GM21529 (cell line): Measurements from ENCODE around the gene OR52B2.
A peak's percentile ranks its signal among the peaks of the same experiment; 100 is the strongest.

Experiments used
- ATAC-seq: cut with Tn5 transposase; IDR thresholded peaks from one replicate; pipeline ENCODE4 v1.9.1; 2021; ENCODE audit not compliant: unreplicated experiment

Gene OR52B2

DNA sequence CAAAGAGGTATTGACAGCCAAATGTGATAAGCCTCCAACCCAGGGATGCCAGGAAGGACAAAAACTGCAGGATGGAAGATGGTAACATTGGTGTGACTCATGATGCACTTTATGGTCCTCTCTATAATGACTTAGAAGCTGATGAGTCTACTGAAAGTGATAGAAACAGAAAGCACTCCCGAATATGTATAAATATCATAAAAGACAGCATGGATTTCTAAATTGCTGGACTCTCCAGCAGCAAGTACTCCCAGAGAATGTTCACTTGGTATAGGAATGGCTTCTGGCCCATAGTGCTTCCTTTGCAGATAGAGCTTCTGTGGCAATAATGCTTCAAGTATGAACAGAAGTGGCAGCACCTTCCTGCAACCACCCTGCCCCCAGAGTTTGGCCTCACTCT is at the start of gene OR52B2:
TSS of gene OR52B2 (minus strand) at position 101 of the 400 bp plus-strand sequence. CDS start at position 101, 0 bp downstream.
- no peak for ATAC-seq

DNA sequence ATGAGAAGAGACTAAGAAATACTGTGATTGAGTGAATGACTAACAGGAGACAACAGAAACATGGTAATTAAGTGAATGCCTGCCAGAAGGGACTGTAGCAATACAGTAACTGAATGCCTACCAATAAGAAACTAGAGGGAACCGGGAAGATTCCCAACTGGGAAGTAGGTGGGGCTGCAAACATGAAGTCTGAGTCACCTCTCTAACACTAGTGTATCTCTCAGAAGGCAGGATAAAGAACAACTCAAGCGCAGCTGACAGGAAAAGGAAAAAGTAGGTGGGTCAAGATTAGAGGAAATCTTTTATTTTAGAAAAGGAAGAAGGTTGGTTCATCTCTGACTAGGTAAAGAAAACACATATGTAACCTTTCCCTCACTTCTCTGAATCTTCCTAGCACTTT is 49.2 kb upstream of the OR52B2 start:
- ATAC-seq, result no peak

DNA sequence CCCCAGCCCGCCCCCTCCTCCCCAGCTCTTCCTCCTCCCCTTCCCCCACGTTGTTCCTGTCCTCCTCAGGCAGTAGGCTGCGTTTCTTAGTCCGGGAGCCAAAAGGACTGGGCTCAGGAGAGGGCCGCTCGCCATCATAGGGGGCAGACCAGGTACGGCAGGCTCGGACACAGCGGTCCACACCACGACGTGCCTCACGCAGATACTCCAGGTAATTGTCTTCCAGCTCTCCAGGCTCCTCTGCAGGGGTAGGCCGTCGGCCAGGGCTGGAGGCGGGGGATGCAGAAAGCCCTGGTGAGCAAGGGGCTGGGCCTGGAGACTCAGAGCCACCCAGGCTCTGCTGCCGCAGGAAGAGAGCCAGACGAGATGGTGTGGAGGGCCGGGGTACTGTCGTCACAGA is 47.6 kb upstream of the OR52B2 start:
- ATAC-seq, result no peak

DNA sequence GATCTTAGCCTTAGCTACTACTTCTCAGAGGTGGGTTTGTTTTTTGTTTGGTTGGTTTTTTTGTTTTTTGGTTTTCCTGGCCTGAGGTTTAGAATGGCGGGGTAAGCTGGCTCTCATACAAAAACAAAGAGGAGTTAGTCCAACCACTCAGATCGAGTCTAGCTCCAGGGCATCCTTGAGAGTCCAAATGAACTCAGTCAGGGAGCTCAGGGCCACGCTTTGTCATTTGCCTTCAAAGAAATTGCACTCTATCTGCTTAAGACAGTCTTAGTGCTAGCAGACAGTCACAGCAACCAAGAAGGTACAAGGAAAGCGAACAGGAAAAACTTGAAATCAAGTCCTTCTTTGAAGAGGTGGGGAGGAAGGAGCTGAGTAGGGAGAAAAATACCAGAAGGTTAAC is 46.4 kb upstream of the OR52B2 start:
- ATAC-seq, result no peak

DNA sequence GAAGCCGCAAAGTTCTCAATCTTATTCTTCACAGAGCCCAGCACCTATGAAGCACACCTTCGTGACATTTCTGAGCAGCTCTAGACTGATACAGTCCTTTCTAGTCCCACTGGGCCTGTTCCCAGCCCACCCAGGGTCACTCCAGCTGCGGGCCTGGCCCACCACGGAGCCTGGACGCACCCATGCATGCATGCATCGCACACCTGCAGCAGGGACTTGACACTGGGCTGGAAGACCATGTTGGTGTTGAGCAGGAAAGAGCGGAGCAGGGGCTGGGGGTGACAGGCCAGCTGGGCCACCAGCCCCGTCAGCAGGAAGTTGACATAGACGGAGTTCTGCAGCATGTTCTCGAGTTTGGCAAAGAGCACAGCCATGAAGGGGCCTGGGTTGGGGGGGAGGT is 44.4 kb upstream of the OR52B2 start:
- no peak for ATAC-seq

DNA sequence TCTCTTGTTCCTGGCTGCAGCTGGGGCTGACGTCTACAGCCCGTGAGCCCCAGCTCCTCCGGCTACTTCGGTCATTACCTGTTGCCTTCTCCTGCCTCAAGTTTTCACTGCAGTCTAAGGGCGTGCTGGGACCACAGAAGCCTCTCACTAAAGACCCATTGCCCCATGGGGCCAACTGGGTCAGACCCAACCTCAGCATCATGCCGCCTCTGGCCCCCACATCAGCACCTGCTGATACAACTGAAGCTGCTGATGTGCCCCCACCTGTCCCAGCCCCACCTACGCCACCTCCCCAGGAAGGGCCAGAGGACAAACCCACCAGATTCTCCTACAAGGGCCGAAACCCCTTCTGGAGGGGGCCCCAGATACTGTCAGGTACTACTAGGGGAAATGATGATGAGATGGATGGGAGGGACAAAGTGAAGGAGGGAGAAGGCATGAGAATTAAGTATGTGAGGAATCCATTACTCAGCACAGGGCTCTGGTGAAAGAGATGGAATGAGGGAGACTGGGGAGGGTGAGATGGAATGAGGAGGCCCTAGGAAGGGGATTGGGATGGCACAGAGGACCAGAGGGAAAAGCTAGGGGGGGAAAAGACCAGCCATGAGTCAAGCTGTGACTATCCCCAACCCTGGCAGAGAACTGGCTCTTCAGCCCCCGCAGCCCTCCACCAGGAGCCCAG is 40.3 kb upstream of the OR52B2 start:
- ATAC-seq, result no peak

DNA sequence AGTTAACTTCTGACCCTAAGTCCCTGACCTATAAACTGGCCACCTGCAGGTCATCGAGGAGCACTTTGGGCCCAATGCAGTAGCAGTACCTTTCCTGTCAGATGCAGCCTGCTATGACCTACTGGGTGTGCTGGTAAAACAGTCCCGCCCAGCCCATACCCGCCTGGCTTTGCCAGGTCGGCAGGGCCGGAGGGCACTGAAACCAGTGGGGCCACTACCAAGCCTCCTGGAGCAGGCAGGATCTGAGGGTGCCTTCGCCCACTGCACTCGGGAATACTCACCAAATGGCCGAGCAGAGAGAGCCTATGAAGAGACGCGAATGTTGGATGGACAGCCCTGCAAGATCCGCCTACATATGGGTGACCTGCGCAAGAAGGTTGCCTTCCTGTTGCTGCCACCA is 39.7 kb upstream of the OR52B2 start:
- no peak for ATAC-seq

DNA sequence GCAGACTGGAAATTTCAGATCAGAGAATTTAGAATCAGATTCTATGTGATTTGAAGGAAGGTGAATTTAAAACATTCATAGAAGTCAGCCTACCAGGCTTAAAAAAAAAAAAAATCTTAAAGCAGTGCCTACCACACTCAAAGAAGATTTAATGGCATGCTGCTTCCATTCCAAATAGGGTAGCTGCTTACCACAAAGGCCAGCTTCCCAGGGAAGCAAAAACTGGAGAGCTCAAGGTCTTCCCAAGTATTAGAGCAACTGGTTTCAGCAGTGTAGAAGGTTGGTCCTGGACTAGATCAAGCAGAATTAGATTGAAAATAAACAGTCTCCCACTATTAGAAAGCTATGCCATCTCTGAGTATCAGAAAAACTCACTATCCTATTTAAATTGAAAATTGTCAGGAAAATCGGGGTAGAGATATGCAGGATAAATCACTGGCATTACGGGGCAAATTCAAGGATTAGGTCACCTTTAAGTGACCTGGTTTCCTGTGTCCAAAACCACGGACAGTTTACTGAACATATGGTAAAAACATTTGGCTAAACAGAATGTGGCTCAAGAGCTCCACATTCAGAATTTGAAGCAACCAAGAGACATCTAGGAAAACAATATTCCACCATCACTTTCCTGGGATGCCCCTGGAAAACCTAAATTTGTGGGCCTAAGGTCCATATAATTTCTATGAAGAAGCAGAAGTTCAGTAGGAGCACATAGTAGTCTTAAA is 36.5 kb upstream of the OR52B2 start:
- no peak for ATAC-seq

DNA sequence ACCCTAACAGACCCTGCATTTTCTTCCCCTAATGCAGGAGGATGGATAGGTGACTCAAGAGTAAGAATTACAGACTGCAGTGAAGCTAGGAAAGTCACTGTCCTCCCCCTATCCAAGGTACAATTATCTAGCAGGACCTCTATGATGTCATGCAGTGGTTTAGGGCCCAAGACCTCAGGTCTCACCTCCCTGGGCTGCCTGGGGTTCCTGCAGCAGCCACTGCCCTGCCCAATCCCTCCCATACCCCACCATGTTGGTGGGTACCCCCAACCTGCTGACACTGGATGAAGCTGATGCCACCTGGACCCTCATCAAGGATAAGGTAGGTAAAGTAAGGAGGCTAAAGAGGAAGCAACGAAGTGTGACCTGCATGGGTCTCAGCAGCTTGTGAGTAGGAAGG is 35.2 kb upstream of the OR52B2 start, which contains the start of gene C11orf42:
TSS of gene C11orf42 (plus strand) at position 192 of the 400 bp plus-strand sequence. CDS start at position 251, 59 bp downstream.
- no peak for ATAC-seq

DNA sequence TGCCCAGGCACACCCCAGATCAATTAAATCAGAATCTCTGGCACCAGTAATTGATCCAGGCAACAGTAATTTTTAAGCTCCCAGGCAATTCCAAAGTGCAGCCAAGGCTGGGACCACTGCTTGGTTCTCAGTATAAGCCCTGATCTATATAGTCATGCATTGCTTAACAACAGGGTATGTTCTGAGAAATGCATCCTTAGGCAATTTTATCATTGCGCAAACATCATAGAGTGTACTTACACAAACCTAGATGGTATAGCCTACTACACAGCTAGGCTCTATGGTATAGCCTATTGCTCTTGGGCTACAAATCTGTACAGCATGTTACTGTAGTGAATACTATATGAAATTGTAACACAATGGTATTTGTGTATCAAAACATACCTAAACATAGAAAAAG is 34.6 kb upstream of the OR52B2 start:
- no peak for ATAC-seq

DNA sequence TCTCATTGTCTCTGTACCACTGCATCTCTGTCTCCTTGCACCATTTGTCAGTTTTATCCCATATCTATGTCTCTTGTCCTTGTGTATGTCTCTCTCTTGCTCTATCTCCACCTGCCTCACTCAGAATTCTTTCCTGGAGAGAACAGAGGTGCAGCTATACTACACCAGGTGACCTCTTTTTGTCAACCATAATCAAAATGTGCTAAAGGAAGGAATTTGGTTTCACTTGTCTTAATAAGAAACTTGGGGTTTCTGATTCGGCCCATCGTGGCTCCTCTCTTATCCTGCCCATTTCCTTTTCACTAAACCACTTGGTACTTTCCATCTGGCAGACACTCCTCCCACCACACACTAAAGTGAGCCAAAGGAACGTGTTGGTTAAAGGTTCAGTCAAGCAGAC is 33.2 kb upstream of the OR52B2 start:
- ATAC-seq, result peak; percentile 78

DNA sequence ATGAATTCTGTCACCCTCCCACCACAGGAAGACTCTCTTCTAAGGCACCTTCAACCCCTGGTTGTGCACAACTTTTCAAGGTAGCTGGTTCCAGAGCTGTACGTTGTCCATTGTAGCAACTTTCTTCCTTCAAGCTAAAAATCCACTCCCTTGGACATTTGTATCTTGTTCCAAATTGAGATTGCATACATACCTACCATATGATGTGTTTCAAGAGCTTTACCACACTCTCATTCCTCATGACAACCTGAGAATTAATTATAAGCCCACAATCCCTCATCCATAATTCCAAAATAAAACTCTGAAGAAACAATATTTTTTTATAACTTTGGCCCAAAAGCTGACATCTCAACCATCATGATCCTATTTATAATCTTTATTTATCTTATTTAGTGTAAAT is 31.9 kb upstream of the OR52B2 start:
- ATAC-seq, result no peak

DNA sequence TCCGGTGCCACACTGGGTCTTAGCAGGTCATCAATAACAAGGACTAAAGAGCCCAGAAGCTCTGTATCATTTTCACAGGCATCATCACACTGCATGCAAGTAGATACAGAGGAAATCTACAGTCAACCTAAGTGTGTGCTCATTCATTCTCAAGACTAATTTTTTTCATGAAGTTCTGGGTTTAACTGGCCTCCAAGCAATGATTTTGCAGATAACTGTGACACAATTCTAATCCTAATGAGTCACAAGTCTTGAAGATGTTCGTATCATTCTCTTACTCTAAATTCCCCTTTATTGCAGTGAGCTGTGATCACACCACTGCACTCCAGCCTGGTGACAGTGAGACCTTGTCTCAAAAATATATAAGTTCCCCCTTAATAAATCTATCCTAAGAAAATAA is 31.4 kb upstream of the OR52B2 start:
- no peak for ATAC-seq

DNA sequence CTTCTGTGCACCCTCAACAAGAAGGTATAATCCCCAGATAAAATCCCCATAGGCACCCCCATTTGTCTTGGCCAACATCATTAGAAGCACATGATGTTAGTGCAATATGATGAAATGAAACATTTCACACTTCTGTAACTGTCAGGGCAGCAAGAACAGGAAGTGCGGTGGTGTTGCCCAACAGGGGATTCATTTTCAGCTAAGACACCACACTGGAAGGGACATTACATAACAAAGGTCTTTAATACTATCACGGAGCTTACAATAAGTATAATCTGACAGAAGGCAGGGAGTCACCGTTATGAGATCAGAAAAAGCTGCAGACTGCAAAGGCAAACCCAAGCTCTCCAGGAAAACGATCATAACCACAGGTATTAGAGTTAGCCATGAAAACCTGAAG is 30.8 kb upstream of the OR52B2 start:
- ATAC-seq, result no peak

DNA sequence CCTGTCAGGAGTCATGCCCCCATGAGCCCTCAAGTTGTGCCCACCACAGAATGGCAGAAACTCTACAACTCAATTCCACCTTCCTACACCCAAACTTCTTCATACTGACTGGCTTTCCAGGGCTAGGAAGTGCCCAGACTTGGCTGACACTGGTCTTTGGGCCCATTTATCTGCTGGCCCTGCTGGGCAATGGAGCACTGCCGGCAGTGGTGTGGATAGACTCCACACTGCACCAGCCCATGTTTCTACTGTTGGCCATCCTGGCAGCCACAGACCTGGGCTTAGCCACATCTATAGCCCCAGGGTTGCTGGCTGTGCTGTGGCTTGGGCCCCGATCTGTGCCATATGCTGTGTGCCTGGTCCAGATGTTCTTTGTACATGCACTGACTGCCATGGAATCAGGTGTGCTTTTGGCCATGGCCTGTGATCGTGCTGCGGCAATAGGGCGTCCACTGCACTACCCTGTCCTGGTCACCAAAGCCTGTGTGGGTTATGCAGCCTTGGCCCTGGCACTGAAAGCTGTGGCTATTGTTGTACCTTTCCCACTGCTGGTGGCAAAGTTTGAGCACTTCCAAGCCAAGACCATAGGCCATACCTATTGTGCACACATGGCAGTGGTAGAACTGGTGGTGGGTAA is 29.2 kb upstream of the OR52B2 start, which contains the start of gene OR52W1:
TSS of gene OR52W1 (plus strand) at position 51 of the 637 bp plus-strand sequence. CDS start at position 51, 0 bp downstream.
- no peak for ATAC-seq

DNA sequence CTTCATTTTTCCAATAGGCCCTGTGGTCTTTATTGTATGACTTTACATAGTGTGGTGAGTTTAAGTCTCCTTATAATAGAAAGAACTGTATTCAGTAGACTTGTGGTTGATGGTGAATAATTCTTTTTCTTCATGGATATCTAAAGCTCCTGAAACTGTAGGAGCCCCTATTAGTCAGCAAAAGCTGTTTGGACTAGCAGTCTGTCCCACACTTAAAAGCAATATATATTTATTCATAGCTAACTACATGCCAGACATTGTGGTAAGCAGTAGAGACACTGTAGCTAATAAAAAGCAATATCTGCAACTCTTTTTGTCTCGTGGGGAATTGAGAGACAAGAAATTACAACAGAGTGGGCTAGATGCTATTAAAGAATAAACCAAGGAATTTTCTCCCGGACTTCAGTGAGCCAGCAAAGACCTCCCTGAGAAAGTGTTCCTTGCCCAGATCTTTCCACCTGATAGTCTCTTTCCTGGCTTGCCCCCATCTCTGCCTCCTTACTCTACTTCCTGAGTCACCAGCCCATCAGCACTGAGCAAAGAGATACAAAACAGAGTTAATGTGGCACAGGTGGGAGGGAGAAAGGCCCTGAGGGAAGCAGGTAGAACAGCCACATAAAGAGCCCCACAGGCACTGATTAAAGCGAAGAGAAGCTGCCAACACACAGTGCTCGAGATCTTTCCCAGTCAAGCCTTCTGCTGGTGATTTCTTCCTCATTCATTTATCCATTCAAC is 27.5 kb upstream of the OR52B2 start:
- ATAC-seq, result no peak

DNA sequence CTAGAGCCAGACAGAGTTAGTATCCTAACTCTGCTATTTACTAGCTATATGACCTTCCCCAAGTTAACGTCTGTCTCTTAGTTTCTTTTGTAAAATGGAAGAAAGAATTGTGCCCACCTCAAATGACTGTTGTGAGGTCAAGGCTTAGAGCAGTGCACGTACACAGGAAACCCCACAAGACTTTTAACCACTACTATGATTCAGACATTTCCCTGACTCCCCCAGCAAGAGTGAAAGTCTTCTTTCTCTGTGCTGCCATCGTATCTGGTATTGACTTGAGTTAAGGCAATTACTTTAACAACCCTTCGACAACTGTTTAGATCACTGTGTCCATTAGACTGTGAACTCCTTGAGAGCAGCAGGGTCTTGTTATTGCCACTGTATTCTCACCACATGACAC is 26.3 kb upstream of the OR52B2 start:
- no peak for ATAC-seq

DNA sequence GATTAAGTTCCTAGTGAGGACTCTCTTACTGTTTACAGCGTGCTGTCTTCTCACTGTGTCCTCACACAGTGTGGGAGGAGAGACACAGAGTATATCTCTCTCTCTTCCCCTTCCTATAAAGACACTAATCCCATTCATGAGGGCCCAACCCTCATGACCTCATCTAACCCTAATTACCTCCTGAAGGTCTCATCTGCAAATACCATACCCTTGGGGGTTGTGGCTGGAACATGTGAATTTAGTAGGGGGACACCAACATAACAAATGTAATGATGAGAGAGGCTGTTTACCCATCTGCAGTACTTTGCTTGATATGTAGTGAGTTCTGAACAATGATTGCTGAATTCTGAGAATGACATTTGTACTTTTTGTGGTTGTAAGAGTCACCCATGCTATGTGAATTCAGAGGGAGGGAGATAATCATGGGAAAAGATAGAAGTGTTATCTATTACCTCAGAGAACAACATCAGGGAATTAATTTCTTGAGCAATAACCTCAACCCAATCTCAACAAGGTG is 24.0 kb upstream of the OR52B2 start:
- no peak for ATAC-seq

DNA sequence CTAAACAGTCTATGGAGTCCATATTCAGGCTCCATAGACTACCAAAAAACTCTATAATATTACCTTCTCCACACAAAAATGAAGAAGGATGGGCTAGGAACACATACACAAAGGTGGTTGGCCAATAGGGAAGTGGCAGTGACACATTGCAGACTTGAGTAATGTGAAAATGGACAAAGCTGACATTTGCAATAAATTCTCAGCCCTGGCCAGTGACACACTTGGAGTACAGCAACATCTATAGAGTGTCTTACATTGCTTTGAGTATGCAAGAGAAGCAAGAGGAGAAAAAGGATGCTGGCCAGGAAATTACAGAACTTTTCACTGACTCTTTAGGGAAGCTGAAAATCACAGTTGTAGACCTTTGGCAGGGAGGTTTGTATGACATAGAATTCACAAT is 21.6 kb upstream of the OR52B2 start:
- ATAC-seq, result no peak

DNA sequence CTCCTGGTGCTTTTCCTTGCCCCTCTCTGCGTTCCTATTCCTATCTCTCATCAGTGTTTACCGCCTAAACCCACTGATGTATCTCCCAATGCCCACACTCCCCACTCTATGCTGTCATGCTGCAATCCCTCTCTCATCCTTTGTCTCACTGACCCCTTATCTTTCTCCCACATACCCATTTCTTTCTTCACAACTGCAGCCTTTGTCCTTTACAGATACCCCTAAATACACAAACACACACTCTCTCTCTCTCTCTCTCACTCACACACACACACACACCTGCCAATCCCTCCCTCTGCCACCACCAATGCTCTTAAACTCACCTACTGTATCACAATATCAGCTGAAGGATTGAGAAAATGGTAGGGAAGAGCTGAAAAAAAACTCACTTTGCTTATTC is 5.3 kb upstream of the OR52B2 start:
- ATAC-seq, result no peak
